Muscle layer of duodenum (tissue), 2 donors: ENCODE measurements around the gene ZNF484.
"Not testable (repeated sequence)": the region's sequence is repeated elsewhere in the genome, so short reads cannot be mapped to it uniquely, and the experiment has no call there.

ENCODE experiments used
- H3K27ac ChIP-seq: one replicate; pipeline ENCODE4 v1.7.0; 2013; ENCODE audit warnings: mild to moderate bottlenecking, low read length
- H3K27me3 ChIP-seq: one replicate; pipeline ENCODE4 v1.7.0; 2013; ENCODE audit warnings: low read depth, mild to moderate bottlenecking, control low read depth, low read length
- H3K36me3 ChIP-seq, 2 donors: one replicate each; pipeline ENCODE4 v1.7.0; 2013; ENCODE audit warnings: low read length in 2 of 2, control low read depth in 1 of 2, mild to moderate bottlenecking in 1 of 2; ENCODE audit not compliant: insufficient read depth in 2 of 2, control insufficient read depth in 1 of 2
- H3K4me1 ChIP-seq, 2 donors: one replicate each; pipeline ENCODE4 v1.7.0; 2013; ENCODE audit warnings: low read length in 2 of 2, mild to moderate bottlenecking in 2 of 2, control low read depth in 1 of 2, moderate library complexity in 1 of 2; ENCODE audit not compliant: insufficient read depth in 2 of 2, control insufficient read depth in 1 of 2
- H3K4me3 ChIP-seq, 2 donors: one replicate each; pipeline ENCODE4 v1.7.0; 2013; ENCODE audit warnings: low read length in 2 of 2, low read depth in 1 of 2, mild to moderate bottlenecking in 1 of 2
- H3K9me3 ChIP-seq, 2 donors: one replicate each; pipeline ENCODE4 v1.7.0; 2013; ENCODE audit warnings: low read length in 2 of 2, control low read depth in 1 of 2, mild to moderate bottlenecking in 1 of 2; ENCODE audit not compliant: control insufficient read depth in 1 of 2
- donor health status: healthy.

ZNF484 gene

DNA sequence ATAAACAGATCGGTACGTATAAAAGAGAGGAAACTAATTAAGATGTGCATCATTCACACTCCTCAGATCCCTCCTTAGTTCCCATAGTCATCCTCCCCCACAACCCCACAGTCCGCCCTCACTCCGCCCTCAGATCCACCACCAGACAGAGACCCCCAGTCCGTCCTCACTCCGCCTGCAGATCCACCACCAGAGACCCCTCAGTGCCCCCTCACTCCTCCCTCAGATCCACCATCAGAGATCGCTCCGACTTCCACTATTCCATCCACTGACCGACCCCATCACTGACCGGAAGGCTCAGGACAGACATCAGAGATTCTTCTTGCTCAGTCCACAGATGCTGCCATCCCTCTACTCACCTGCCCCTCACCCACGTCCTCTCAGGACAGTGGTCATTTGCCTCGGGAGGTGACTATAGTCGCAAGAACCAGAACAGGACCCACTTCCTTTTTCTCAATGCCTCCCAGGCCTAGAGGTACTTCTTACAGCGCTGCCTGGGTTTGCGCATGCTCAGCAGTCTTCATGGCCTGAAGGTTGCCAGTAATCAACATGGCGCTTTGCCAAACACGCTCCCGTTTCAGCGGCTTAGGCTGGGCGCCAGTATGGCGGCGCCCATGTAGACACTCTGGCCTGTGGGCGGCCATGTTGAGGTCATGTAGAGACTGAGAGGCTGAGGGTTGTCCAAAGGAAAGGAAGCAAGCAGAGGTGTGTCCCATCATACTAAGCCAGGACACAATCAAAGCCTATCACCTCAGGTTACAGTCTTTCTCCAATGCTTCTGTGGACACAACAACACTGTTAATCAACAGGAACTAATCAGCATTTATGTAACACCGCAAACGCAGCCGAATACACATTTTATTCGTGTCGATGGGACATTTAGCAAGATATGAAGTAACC lies at the start of gene ZNF484:
Gene ZNF484 (minus strand): TSS at position 508 of the 900 bp plus-strand sequence. CDS start 3,009 bp downstream, outside the sequence.
- Histone ChIP-seq H3K36me3 (no peaks in the 10 kb centered on the region), H3K9me3 (no peaks in the 10 kb centered on the region), H3K4me1 (peaks cover 0 to 13% of the 10 kb centered on the region in 2 donors), H3K27me3 (no peaks in the 10 kb centered on the region), H3K4me3 (peak within 1 kb of the TSS; percentile 80 to 89), H3K27ac (peak within 1 kb of the TSS; percentile 86)

GRCh38 chr9:92920437-92920836 lies 42.6 kb upstream of the ZNF484 start:
- no peak overlapping the region for H3K4me3 ChIP-seq
- no peaks in the 10 kb centered on the region for H3K27me3 ChIP-seq
- no peaks in the 10 kb centered on the region for H3K9me3 ChIP-seq
- H3K27ac ChIP-seq, result no peak overlapping the region
- H3K4me1 ChIP-seq, result no peaks in the 10 kb centered on the region
- H3K36me3 ChIP-seq, result no peaks in the 10 kb centered on the region

GRCh38 chr9:92917176-92917800 lies 39.5 kb upstream of the ZNF484 start:
- peaks cover 3% of the 10 kb centered on the region for H3K27me3 ChIP-seq
- no peak overlapping the region for H3K27ac ChIP-seq
- no peaks in the 10 kb centered on the region for H3K9me3 ChIP-seq
- H3K4me1 ChIP-seq, result peaks cover 0 to under 1% of the 10 kb centered on the region in 2 donors
- no peak overlapping the region for H3K4me3 ChIP-seq
- no peaks in the 10 kb centered on the region for H3K36me3 ChIP-seq

GRCh38 chr9:92911511-92912475 lies 34.0 kb upstream of the ZNF484 start:
- Histone ChIP-seq H3K4me3 (no peak overlapping the region), H3K36me3 (no peaks in the 10 kb centered on the region), H3K4me1 (peaks cover 0 to 12% of the 10 kb centered on the region in 2 donors), H3K27me3 (peaks cover 3% of the 10 kb centered on the region), H3K27ac (no peak overlapping the region), H3K9me3 (no peaks in the 10 kb centered on the region)

DNA sequence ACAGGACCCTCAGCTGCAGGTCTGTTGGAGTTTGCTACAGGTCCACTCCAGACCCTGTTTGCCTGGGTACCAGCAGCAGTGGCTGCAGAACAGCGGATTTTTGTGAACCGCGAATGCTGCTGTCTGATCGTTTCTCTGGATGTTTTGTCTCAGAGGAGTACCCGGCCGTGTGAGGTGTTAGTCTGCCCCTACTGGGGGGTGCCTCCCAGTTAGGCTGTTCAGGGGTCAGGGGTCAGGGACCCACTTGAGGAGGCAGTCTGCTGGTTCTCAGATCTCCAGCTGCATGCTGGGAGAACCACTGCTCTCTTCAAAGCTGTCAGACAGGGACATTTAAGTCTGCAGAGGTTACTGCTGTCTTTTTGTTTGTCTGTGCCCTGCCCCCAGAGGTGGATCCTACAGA lies 27.3 kb upstream of the ZNF484 start:
- H3K36me3 ChIP-seq, H3K27ac ChIP-seq, H3K9me3 ChIP-seq, H3K27me3 ChIP-seq, H3K4me3 ChIP-seq, H3K4me1 ChIP-seq: not testable (repeated sequence)

- H3K4me3 ChIP-seq, result no peak overlapping the region
- no peaks in the 10 kb centered on the region for H3K36me3 ChIP-seq
- no peaks in the 10 kb centered on the region for H3K27me3 ChIP-seq
- H3K27ac ChIP-seq, result no peak overlapping the region
- H3K4me1 ChIP-seq, result no peaks in the 10 kb centered on the region
- H3K9me3 ChIP-seq, result no peaks in the 10 kb centered on the region
Measured at GRCh38 chr9:92897323-92897722, 19.5 kb upstream of the ZNF484 start.

GRCh38 chr9:92895812-92896436 lies 18.1 kb upstream of the ZNF484 start:
- Histone ChIP-seq H3K9me3 (no peaks in the 10 kb centered on the region), H3K4me1 (no peaks in the 10 kb centered on the region), H3K4me3 (no peak overlapping the region), H3K27ac (no peak overlapping the region), H3K36me3 (no peaks in the 10 kb centered on the region), H3K27me3 (no peaks in the 10 kb centered on the region)

GRCh38 chr9:92894711-92895362 lies 17.0 kb upstream of the ZNF484 start:
- H3K36me3 ChIP-seq, result no peaks in the 10 kb centered on the region
- no peaks in the 10 kb centered on the region for H3K27me3 ChIP-seq
- H3K4me3 ChIP-seq, result no peak overlapping the region
- H3K27ac ChIP-seq, result no peak overlapping the region
- H3K4me1 ChIP-seq, result no peaks in the 10 kb centered on the region
- H3K9me3 ChIP-seq, result no peaks in the 10 kb centered on the region

GRCh38 chr9:92893916-92894610 lies 16.2 kb upstream of the ZNF484 start:
- not testable (repeated sequence) for H3K27me3 ChIP-seq, H3K4me1 ChIP-seq, H3K4me3 ChIP-seq, H3K27ac ChIP-seq, H3K9me3 ChIP-seq, H3K36me3 ChIP-seq

DNA sequence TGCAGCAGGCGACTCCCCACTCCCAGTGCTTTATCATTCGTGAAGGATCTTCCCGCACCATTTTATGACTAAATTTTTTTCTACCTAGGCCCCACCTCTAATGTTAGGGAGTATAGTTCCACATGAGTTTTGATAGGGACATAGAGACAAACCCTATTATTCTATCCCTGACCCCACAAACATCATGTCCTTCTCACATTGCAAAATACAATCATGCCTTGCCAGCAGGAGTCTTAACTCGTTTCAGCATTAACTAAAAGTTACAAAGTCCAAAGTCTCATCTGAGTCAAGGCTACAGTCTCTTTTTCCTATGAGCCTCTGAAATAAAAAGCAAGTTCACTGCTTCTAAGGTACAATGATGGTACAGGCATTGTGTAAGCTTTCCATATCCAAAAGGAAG lies 14.4 kb upstream of the ZNF484 start:
- H3K4me1 ChIP-seq, H3K27ac ChIP-seq, H3K36me3 ChIP-seq, H3K9me3 ChIP-seq, H3K4me3 ChIP-seq, H3K27me3 ChIP-seq: not testable (repeated sequence)
